Endothelial cell of umbilical vein (primary cell): ENCODE measurements around the gene AMPD1. TPM values are rescaled to one million over a fixed set of nuclear protein-coding genes. Genes with fewer than 3 reads are reported as not detected.

Experiments
- BruUV-seq: library from RNA; stranded (reverse); fragments of 400-500 nt; replicated peaks from 2 replicates; lab custom pipeline; 2021; lab: Mats Ljungman, UMichigan
- CTCF ChIA-PET: fragments of 300-600, 350-600 bp; sonication (Branson Sonifier 250); formaldehyde crosslinking; loops from one replicate; lab custom pipeline; 2021; ENCODE audit warnings: antibody characterized with exemption, inconsistent platforms; lab: Charles Lee
- POLR2A ChIA-PET: fragments of 300-600, 350-600 bp; sonication (Branson Sonifier 250); formaldehyde crosslinking; loops from one replicate; lab custom pipeline; 2021; ENCODE audit warnings: antibody characterized with exemption, inconsistent platforms; lab: Charles Lee
- DNase-seq: peaks from one replicate; pipeline ENCODE4 v3.0.0-alpha.2; 2011; ENCODE audit warnings: low read depth, low spot score
- FAIRE-seq: peaks from 2 replicates; lab custom pipeline; 2011; peaks lifted over from hg19 to GRCh38; lab: Jason Lieb, UNC
- H2AFZ ChIP-seq: 2 replicates; pipeline ENCODE4 v1.6.0; 2012; ENCODE audit warnings: low read depth, low read length, control low read depth, inconsistent platforms
- H3K27ac ChIP-seq: 2 replicates; pipeline ENCODE4 v1.5.1; 2011; ENCODE audit warnings: low read depth, mild to moderate bottlenecking, control low read depth, low read length, moderate library complexity; ENCODE audit not compliant: insufficient read depth
- H3K27me3 ChIP-seq, 2 experiments: 2 replicates each; pipeline versions ENCODE4 v1.6.0 to v1.6.1; 2011; ENCODE audit warnings: low read length in 2 of 2, mixed read lengths in 1 of 2; ENCODE audit not compliant: control insufficient read depth in 2 of 2, insufficient read depth in 2 of 2
- H3K36me3 ChIP-seq, 2 experiments: 2 replicates in 1 of 2; 3 replicates in 1 of 2; pipeline ENCODE4 v1.5.1; 2011; ENCODE audit warnings: low read length in 2 of 2, mild to moderate bottlenecking in 1 of 2, moderate library complexity in 1 of 2; ENCODE audit not compliant: control insufficient read depth in 2 of 2, insufficient read depth in 2 of 2; ENCODE audit errors: extremely low read depth in 1 of 2
- H3K4me1 ChIP-seq: 3 replicates; pipeline ENCODE4 v1.5.1; 2011; ENCODE audit warnings: mild to moderate bottlenecking, low read length; ENCODE audit not compliant: control insufficient read depth, insufficient read depth; ENCODE audit errors: extremely low read depth
- H3K4me2 ChIP-seq: 2 replicates; pipeline ENCODE4 v1.6.1; 2011; ENCODE audit warnings: low read length, control low read depth, mixed read lengths; ENCODE audit not compliant: insufficient read depth
- H3K4me3 ChIP-seq, 3 experiments: fragments of 200-600 bp in 1 of 3; sonication (generic), shearing (Covaris generic) in 1 of 3; replicated peaks in 1 of 3; 2 replicates each; pipeline ENCODE4 v1.5.1; 2011 to 2016; ENCODE audit warnings: control low read depth in 3 of 3, low read length in 3 of 3, mild to moderate bottlenecking in 2 of 3, inconsistent platforms in 1 of 3, low read depth in 1 of 3, moderate library complexity in 1 of 3; ENCODE audit not compliant: insufficient read depth in 1 of 3
- H3K79me2 ChIP-seq: 2 replicates; pipeline ENCODE4 v1.6.0; 2012; ENCODE audit warnings: low read length, inconsistent platforms; ENCODE audit not compliant: control insufficient read depth, insufficient read depth
- H3K9ac ChIP-seq: replicated peaks from 2 replicates; pipeline ENCODE3; 2011; ENCODE audit warnings: low read length, control low read depth; ENCODE audit not compliant: insufficient read depth; ENCODE audit errors: extremely low read depth
- H3K9me1 ChIP-seq: replicated peaks from 3 replicates; pipeline ENCODE4 v1.6.0; 2011; ENCODE audit warnings: mild to moderate bottlenecking, low read length; ENCODE audit not compliant: control insufficient read depth, insufficient read depth; ENCODE audit errors: extremely low read depth
- H3K9me3 ChIP-seq: replicated peaks from 2 replicates; pipeline ENCODE4 v1.5.1; 2012; ENCODE audit warnings: low read length, inconsistent platforms; ENCODE audit not compliant: control insufficient read depth, insufficient read depth
- H4K20me1 ChIP-seq: replicated peaks from 2 replicates; pipeline ENCODE3; 2011; ENCODE audit warnings: mild to moderate bottlenecking, low read length; ENCODE audit not compliant: control insufficient read depth, insufficient read depth; ENCODE audit errors: extremely low read depth
- CTCF ChIP-seq, 2 donors: IDR thresholded peaks; 1 replicate in 1 of 2; 2 replicates in 1 of 2; pipeline ENCODE4 v1.5.1; 2011; ENCODE audit warnings: low read length in 2 of 2, mild to moderate bottlenecking in 2 of 2, moderate library complexity in 2 of 2, control low read depth in 1 of 2, inconsistent platforms in 1 of 2, low read depth in 1 of 2; ENCODE audit not compliant: insufficient read depth in 1 of 2; ENCODE audit errors: extremely low read depth in 1 of 2
- EZH2 ChIP-seq: IDR thresholded peaks from 2 replicates; pipeline ENCODE4 v1.6.1; 2012; ENCODE audit warnings: borderline replicate concordance, low read depth, mild to moderate bottlenecking, moderate library complexity, low read length, inconsistent platforms; ENCODE audit not compliant: severe bottlenecking
- FOS ChIP-seq: IDR thresholded peaks from 2 replicates; pipeline ENCODE4 v1.6.1; 2011; ENCODE audit warnings: mild to moderate bottlenecking, low read length, moderate library complexity, borderline replicate concordance; ENCODE audit not compliant: insufficient read depth
- GATA2 ChIP-seq: IDR thresholded peaks from 2 replicates; pipeline ENCODE4 v1.7.0; 2011; ENCODE audit warnings: low read depth, mild to moderate bottlenecking, moderate library complexity, mixed read lengths, low read length; ENCODE audit not compliant: insufficient read length, insufficient read depth
- JUN ChIP-seq: IDR thresholded peaks from 2 replicates; pipeline ENCODE4 v1.6.1; 2011; ENCODE audit warnings: borderline replicate concordance, low read depth; ENCODE audit not compliant: insufficient read length, insufficient read depth
- MYC ChIP-seq: IDR thresholded peaks from one replicate; pipeline ENCODE4 v1.6.1; 2011; ENCODE audit warnings: mild to moderate bottlenecking, low read depth, low read length
- POLR2A ChIP-seq: IDR thresholded peaks from 2 replicates; pipeline ENCODE4 v1.6.1; 2012; ENCODE audit warnings: low read depth, mild to moderate bottlenecking, control low read depth, low read length
- POLR2AphosphoS5 ChIP-seq: IDR thresholded peaks from 2 replicates; pipeline ENCODE4 v1.6.1; 2012; ENCODE audit warnings: low read depth, mild to moderate bottlenecking, control low read depth, low read length, moderate library complexity; ENCODE audit not compliant: insufficient read depth
- dilution Hi-C: fragments of 300-500 bp; cut with MboI; formaldehyde crosslinking; loops from one replicate; pipeline ENCODE4 v1.15.0; 2019; ENCODE audit warnings: low sequenced_read_pairs; ENCODE audit not compliant: extremely low pct_ligation_motif_present
- intact Hi-C: fragments of 100-400 bp; cut with micrococcal nuclease; formaldehyde crosslinking; loops from one replicate; pipeline ENCODE4 v1.10.0; 2022
- polyA plus RNA-seq, 4 experiments: library from polyadenylated mRNA; depleted of rRNA in 3 of 4; stranded (reverse) in 3 of 4; unstranded in 1 of 4; fragments of >200 nt; gene quantifications; 2 replicates each; pipeline versions ENCODE4 v1.2.1 to v1.2.3, GENCODE V29; 2011 to 2012; ENCODE audit warnings: missing spikeins in 1 of 4
- total RNA-seq: library from RNA; stranded (reverse); gene quantifications from 2 replicates; pipeline ENCODE4 v1.2.3, GENCODE V29; 2021
- TF ChIP-seq, protein P1 (sequence below): IDR thresholded peaks from 2 replicates; pipeline ENCODE4 v1.6.1; 2011; ENCODE audit not compliant: insufficient read depth, insufficient read length

AMPD1 gene
- total and polyA plus RNA-seq, 2 donors (not counting 3 experiments of a cell fraction or from before 2014, with no cell fraction given) = not detected

- Histone ChIP-seq H3K27ac (no peak overlapping the region), H3K4me2 (no peak overlapping the region), H3K36me3 (no peaks in the 10 kb centered on the region), H3K4me3 (no peak overlapping the region), H3K9me1 (no peaks in the 10 kb centered on the region), H3K4me1 (no peaks in the 10 kb centered on the region), H3K27me3 (no peaks in the 10 kb centered on the region), H4K20me1 (no peaks in the 10 kb centered on the region), H3K9ac (no peak overlapping the region), H3K79me2 (no peaks in the 10 kb centered on the region), H3K9me3 (no peaks in the 10 kb centered on the region), H2AFZ (no peak overlapping the region)
- DNase-seq (no peak), FAIRE-seq (no peak)
- intact Hi-C loops (no loop called here), dilution Hi-C loops (no loop called here)
- BruUV-seq = no TSS peak
- ChIA-PET POLR2A (no interaction called here), CTCF (no interaction called here)
- TF ChIP-seq JUN (no peak), GATA2 (no peak)
Measured at GRCh38 chr1:114651893-114652292, 43.5 kb downstream of the AMPD1 start.

DNA sequence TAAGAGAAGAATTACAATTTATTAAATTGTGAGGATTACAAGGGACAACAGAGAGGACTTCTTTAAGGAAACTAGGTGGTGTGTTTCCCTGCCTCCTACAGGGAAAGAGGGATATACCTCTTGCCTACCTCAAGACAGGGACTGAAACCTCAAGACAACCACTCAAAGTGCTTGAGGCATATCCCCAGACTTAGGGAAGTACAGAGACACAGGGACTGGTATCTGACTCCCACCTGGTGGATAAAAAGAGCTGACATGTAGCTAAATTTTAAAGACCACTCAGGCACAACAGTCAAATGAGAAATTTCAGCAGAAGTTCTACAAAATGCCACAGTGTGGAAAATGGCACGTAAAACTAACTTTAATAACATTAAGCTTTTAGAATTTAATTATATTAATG lies 46.8 kb downstream of the AMPD1 start:
- Histone ChIP-seq H3K27me3 (peaks cover 0 to 1% of the 10 kb centered on the region in 2 experiments), H3K4me3 (no peak overlapping the region), H3K9me3 (no peaks in the 10 kb centered on the region), H3K27ac (no peak overlapping the region), H3K36me3 (no peaks in the 10 kb centered on the region), H4K20me1 (no peaks in the 10 kb centered on the region), H3K4me1 (no peaks in the 10 kb centered on the region), H2AFZ (no peak overlapping the region), H3K79me2 (no peaks in the 10 kb centered on the region), H3K4me2 (no peak overlapping the region), H3K9me1 (no peaks in the 10 kb centered on the region), H3K9ac (no peak overlapping the region)
- intact Hi-C loops (loop anchor here (1.0 kb wide), 1 partner anchor 302 kb away; no protein-coding TSS in a partner anchor), dilution Hi-C loops (no loop called here)
- POLR2A ChIA-PET = no interaction called here
- FAIRE-seq (no peak), DNase-seq (no peak)
- no TSS peak for BruUV-seq
- CTCF ChIA-PET = interaction anchor here (1.1 to 1.3 kb wide), 3 partner anchors 18 to 670 kb away, joined by 3 to 4 read pairs (median 4); partner anchors contain the start of gene OLFML3
- TF ChIP-seq EZH2 = no peak
- no peak for TF ChIP-seq GATA2
- TF ChIP-seq FOS = no peak
- TF ChIP-seq, protein P1, sequence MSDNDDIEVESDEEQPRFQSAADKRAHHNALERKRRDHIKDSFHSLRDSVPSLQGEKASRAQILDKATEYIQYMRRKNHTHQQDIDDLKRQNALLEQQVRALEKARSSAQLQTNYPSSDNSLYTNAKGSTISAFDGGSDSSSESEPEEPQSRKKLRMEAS = no peak
- TF ChIP-seq JUN = no peak
- TF ChIP-seq POLR2A = no peak
- TF ChIP-seq MYC = no peak
- TF ChIP-seq POLR2AphosphoS5 = no peak
- TF ChIP-seq CTCF (IDR thresholded peaks at IDR 0.05; ENCODE audit: extremely low read depth in 1 of 2, insufficient read depth in 1 of 2, low read depth in 1 of 2, low read length in 2 of 2) = no peak
